HG02852 (cell line): Measurements from ENCODE around the gene PHYHIPL.

Experiments used
- ATAC-seq: cut with Tn5 transposase; IDR thresholded peaks from one replicate; pipeline ENCODE4 v1.9.1; 2021; ENCODE audit warnings: mild to moderate bottlenecking, moderate library complexity; ENCODE audit not compliant: unreplicated experiment

PHYHIPL gene

DNA sequence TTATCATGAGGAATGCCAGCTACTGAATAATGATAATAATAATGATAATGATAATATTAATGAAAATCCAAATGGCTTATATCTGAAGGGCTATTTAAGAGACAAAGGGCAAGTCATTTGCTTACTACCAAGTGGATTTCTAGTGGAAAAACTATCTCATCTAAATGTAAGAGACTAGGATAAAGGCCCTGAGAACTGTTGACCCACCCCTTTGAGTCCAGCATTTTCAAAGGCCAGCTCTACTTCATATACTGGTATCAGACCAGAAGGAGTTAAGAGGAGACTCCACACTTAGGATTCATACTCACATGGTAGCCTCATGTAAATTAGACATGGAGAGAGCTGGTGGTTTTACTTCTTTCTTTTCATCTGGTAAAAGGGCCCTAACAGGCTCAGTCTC lies 76.0 kb downstream of the PHYHIPL start:
- ATAC-seq = no peak

DNA sequence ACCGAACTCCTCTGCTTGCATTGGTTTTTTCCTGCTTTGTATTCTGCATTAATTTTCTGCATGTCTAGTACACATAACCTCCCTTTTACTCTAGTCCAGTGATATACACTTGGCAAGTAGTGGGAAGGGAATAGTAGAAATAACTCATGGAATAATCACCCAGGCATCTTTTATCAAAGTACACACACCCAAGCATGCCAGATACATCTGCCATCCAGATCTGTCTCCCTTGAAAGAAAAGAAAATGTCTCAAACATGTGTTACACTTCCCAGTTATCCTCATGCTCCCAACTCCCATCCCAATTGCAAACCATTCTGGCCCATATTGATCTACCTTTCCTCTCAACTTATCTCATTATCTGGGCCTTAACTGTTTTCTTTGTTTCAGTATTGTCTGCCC lies 79.0 kb downstream of the PHYHIPL start:
- no peak for ATAC-seq

DNA sequence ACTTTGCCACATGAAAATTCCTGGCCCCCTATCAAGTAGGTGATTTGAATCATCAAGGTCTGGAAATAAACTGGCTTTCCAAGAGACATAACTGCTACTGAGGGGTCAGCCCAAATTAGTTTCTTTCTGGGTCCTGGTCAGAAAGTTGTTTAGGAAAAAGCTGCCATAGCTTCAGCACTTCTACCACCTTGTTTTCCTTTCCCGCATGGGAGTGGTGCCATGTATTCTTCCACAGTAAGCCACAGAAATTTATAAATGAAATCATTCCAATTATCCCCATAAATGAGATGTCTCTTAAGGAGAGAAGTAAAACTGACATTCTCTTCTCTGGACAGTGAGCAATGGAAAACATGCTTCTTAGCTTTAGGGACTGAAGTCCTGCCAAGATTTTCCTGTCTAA lies 80.8 kb downstream of the PHYHIPL start:
- ATAC-seq = no peak

DNA sequence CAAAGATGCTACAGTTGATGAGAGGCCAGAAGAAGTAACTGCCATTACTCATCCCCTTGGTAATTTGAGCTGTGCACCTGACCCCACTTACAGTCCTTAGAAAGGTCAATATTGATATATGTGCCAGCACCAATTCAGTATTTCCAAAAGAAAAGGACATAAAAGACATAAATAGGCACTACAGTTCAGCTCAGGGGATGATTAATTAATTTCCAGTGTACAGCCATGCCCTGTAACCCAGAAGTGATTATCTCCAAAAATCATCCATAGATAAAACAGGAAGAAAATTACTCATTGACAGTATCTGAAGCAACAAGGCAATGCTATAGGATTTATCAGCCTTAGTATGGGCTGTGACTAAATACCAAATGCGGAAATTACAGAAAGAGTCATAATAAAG lies 82.4 kb downstream of the PHYHIPL start:
- ATAC-seq = no peak

DNA sequence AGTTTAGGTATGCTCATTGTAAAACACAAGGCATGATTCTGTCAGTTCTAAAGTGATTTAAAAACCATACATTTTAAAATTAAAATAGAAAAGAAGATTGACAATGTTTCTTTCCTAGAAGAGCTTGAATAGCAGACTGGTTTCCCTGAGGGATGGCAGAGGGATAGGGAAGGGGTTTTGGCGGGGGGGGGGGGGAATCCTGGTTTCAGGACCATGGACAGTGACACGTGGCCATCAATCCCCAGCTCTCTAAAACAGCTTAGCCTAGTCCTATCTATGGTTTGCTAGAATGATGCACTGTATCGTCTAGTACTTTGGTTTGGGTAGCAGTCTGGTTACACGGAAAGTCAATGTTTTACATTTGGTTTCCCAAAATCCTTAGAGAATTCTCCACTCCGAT lies 88.7 kb downstream of the PHYHIPL start:
- no peak for ATAC-seq

DNA sequence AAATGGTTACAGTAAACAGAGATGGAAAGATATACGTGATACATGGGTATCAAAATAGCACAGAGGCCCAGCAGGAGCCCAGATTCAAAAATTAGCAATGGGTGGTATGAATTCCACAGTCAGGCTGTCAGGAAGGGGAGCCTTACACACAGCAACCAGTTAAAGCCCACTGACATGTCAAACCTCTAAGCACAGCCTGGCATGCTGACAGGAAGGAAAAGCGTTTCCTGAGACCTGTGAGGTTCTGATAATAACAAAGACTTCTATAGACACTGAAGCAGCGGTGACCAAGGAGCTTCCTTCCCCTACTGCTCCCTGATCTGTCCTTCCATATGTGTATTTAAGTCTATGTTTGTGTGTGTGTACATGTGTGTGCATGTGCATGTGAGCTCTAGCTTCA lies 89.9 kb downstream of the PHYHIPL start:
- ATAC-seq = no peak

DNA sequence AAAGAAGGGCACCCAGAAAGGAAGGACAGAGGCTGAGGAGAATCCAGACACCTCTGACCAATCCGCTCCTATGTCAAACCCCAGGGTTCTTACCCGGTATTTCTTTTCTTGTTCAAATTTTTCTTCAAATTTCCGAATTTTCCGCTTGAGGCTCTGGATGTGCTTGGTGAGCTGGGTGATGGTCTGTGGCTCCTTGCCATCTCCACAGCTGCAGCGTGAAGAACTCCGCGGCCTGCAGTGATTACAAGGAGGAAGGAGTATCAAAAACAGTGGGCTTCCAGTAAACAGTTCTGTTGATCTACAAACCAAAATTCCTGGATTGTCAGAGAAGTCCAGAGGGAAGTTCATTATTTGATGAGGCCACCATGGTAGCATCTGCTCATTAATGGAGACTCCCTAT lies 92.0 kb downstream of the PHYHIPL start:
- no peak for ATAC-seq

DNA sequence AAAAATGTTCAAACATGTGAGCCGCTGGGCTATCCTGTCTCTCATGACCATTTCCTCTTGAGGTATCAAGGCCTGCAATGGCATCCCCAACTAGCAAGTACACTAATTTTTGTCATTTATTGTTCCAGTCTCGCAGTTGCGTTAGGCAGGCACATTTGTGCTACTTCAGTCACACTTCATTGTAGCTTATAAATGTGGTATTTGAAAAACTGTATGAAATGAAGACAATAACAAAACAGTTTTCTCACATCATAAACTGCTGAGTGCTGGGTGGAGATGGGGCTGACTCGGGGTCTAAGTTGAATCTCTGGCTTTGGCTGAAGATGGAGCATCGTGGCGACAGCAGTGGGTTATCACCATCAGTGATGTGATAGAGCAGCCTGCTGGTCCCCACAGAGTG lies 93.2 kb downstream of the PHYHIPL start:
- ATAC-seq = no peak

DNA sequence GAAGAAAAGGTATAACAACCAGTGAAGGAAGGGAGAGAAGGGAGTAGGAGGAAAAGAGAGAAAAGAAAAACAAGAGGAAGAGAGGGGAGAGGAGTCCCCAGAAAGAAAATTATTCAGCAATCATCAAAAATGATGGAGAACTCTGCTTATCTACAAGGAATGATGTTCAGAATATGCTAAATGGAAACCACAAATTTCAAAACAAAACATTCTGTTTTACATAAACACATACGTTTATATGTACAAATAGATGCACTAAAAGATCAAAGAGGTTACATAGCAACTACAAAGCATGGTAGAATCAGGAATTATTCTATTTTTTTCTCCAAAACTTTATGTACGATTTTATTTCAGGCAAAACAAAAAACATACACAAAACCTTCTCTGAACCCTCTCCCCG lies 94.0 kb downstream of the PHYHIPL start:
- no peak for ATAC-seq

DNA sequence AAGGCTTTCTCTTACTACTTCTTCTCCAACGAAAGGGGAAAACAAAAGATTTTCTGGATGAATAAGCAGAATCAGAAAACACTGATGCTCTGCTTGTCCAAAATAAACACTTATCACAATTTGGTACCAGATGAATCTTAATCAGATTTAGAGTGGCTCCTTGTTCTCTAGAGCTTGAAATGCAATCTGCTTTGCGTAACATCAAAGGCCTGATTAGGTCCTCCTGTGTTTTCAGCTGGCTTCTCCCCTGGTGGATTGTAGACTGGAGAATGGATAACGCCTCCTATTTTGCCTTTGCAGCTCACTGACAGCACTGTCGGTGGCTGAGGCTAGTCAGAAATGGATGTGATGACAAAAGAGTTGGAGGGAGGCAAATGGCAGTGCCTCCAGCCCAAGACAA lies 94.7 kb downstream of the PHYHIPL start:
- ATAC-seq = no peak

DNA sequence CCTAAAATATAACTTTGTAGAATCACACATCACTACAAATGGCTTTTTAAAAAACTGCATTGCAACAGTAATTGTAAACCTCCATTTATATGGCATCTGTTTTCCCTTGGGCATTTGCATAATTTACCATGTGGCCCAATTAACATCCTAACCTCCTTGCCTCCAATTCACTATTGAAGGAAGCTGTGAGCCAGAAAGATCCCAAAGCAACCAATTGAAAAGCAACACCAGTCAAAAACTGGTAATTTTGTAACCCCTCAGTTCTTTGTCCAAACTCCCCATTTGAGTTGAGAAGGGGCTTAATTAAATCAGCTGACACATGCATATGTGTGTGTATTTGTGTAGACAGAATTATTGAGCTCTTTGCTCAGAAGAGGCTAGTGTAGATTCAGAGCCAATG lies 95.6 kb downstream of the PHYHIPL start:
- no peak for ATAC-seq

DNA sequence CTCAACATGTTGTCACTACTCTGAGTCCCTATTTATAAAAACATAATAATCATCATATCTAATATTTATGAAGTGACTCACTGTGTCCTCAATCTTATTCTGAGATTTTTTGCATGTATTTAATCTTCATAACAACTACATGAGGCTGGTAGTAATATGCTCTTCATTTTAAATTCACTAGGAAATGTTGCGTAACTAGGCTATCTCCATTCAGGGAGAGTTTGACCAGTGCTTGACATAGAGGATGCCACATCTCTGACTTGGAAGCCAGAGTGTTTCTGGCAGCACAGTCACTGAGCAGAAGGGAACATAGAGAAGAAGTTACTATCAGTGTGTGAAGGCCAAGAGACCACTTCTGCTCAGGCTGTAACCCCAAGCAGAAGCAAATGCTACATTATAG lies 97.0 kb downstream of the PHYHIPL start:
- no peak for ATAC-seq

DNA sequence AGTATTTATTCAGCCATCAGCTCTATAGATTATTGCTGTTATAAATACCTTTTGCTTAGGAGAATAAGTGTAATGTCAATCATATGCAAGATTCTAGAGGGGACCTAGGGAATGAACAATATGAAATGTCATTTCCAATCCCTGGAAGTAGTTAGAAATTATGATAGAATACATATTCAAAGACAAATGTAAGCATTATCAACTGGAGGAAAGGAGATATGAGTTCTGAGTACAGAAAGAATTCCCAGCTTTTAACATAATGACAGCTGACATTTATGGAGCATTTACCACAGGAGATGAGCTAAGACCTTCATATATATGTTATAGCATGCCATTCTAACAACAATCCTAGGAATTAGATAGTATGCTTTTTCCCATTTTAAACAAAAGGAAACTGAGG lies 99.7 kb downstream of the PHYHIPL start:
- ATAC-seq = no peak

DNA sequence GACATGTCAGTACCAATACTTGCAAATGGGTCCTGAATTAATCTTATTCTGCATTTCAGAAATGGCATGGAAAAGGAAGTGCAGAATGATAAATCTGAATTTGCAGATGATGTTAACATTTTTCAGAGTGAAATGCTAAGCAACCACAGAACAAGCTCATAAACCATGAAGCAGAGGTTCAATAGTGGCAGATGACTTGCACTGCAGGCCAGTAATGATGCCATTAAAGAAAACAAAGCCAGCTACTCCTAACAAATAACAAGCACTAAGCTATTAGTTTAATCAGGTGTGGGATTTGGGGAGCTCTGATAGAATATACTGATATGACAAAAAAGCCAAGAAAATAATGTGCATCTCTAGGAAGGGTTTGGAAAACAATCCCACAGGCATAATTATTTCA lies 100.5 kb downstream of the PHYHIPL start:
- ATAC-seq = no peak

DNA sequence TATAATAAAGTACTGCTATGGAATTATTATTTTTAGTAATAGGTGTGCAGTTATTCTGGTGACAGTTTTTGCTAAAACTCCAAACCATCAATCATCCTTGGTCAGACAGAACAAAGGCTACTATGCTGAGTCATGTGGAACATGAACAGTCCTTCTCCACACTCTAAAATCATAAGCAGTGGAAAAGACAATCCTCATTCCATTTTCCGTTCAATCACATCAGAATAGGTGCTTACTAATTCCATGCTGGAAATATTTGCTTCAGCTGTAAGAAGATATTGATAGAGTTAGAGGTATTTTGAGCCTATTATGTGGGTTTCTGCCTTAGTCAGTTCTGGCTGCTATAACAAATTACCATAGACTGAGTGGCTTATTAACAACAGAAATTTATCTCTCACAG lies 103.0 kb downstream of the PHYHIPL start:
- no peak for ATAC-seq

DNA sequence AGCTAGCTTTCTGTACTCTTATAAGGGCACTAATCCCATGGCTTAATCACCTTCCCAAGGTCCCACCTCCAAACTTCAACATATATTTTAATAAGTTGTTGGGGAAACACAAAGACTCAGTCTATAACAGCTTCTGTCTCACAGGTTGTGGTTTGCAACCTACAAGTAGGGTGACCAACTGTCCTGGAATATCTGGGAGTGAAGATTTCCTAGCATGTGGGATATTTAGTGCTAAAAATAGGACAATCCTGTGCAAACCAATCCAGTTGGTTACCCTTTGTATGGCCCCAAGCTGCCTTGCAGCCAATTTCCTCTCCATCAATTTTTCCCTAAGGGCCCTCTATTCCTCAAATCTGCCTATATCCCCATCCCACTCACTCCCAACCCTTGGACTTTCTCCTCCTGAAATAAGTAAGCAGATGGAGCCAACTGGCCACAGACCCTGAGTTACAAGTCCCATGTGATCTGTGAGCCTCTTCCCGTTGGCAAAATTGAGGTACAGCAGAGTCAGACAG lies 103.6 kb downstream of the PHYHIPL start:
- no peak for ATAC-seq

DNA sequence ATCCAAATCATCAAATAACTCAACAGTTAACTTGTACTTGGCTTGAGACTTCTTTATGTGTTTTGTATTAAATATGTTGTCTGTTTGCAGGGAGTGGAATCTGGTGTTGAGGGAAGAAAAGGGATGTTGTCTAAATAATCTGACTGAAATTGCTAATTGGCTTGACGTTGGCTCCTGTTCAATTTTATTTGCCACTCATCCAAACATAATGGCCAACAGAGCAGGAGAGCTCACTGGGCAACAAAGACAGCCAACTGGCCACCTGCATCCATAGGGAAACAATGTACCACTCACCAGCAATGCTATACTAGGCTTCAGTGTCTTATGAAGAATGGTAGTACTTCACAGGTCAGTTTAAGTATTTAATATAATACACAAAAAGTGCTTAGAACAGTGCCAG lies 105.4 kb downstream of the PHYHIPL start:
- ATAC-seq = no peak

DNA sequence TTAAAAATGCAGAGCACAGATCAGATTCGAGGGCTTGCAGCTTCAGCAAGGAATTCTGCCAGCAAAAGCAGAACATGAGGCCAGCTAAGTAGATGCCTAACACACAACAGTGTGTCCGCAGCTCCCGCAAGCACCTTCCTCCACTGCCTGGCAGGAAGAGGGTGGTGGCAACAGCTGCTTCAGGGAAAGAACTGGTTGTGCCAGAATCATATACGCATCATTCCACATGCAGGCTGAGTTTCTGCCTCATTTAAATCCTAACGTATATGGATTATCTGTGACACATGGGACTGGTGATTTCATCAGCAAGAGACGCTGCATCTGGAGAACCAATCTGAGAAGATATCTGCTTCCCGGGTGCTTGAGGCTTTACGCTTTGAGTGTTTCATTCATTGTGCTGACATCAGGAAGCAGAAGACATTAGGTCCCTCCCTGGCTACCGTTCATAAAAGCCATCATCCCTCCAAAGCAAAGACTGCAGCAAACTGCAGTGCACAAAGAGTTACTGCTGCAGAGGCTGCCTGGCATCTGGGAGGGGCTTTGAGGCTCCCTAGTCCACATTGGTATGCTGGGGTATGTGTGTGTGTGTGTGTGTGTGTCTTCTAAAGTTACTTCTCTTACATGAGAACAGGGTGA lies 107.1 kb downstream of the PHYHIPL start:
- ATAC-seq = no peak

DNA sequence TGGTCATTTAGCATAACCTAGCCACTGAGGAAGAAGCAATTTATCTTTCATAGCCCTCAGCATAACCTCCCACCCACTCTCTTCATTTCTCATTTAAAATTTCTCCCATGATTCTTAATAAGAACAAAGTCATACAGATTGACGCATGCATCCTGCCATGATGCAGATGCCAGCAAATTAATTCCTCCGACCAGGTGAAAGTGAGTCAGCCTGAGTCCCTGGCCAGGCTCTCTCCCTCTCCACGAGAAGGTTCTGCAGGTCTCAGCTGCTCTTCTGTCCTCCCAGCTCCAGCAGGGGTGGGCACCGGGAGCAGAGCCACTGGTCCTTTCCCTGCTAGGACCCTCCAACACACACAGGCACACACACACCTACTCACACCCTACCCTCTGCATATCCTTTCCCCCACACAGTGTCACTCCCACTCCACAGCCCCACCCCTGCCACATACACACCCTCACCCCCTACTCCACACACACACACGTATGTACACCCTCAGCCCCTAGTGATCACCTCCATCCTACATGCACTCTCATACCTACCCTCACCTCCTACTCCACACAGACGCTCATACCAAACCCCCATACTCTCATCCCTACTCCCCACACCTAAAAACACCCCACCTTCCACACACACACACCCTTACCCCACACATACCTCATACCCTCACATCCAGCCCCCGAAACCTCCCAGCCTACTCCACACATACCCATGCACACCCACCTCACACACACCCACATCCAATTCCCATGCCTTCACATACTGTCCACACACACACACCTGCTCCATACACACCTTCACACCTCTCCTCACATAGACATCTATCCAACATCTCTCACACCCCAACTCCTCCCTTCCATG lies 107.9 kb downstream of the PHYHIPL start:
- no peak for ATAC-seq

DNA sequence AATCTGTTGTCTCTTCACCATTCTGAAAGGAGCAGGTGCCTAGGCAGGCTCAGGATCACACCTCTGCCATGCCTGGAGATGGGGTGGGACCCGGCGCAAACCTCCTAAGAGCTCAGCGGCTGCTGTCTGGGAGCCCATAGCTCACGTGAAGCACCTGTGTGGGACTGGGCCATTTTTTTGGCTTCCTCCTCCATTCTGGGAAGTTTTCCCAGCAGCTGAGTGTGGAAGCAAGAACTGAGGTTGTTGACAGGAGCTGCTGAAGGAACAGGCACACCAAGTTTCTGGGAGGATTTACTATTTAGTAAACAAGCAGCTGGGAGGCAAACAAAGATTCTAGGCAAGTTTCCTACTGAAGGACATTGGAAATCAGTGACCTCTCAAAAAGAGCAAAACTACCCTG lies 108.6 kb downstream of the PHYHIPL start:
- no peak for ATAC-seq

DNA sequence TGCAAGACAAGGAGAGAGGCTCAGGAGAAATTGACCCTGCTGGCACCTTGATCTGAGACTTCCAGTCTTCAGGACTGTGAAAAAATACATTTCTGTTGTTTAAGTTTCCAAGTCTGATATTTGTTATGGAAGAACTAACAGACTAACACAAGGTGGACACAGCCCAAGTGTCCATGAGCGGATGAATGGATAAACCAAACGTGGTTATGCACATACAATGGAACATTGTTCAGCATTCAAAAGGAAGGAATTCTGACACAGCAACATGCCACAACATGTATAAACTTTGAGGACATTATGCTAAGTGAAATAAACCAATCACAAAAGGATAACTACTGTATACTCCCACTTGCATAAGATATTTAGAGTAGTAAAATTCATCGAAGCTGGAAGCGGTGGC lies 109.4 kb downstream of the PHYHIPL start:
- ATAC-seq = no peak

DNA sequence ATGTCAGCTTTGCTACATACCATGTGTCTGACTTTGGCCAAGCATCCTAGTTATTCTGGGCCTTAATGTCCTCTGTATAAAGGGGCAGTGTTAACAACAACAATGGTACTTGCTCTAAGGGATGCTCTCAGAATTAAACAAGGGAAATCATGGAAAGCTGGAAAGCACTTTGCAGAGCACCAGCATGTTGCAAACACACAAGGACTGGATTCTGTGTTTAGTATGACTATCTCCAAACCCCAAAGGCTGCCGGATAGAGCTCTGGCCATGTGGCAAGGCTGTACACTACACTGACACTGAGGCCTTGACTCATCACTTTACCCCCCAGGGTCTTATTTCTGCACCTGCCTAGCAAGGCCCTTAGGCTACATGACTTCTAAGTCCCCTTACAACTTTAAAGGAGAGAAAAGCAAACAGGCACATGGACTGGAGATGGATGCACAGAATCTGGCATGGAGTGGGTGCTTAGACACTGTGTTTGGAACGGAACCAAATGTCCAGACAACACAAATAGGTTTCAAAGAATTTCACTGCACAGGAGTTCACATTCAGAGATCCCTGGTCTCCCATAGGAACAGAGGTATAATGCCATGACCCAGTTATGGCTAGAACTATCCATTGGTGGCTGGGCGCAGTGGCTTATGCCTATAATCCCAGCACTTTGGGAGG lies 111.3 kb downstream of the PHYHIPL start:
- no peak for ATAC-seq
